ENCODE measurements around the gene MOAP1. TPM values are rescaled to one million over a fixed set of nuclear protein-coding genes. Genes with fewer than 3 reads are reported as not detected.

MOAP1 gene
- polyA plus RNA-seq, 1 donor from 2014 or later = 224 TPM

GRCh38 chr14:93146119-93146518 is 38.6 kb downstream of the MOAP1 start:
- no peaks in the 10 kb centered on the region for H3K36me3 ChIP-seq (ENCODE audit: insufficient read depth, low read length)
- TF ChIP-seq REST (IDR thresholded peaks at IDR 0.05; ENCODE audit: borderline replicate concordance) (no peak), POLR2AphosphoS5 (IDR thresholded peaks at IDR 0.05) (no peak), CTCF (IDR thresholded peaks at IDR 0.05; ENCODE audit: poor library complexity, severe bottlenecking) (no peak), SMC3 (conservative IDR thresholded peaks at IDR 0.05; ENCODE audit: poor library complexity) (no peak), EP300 (conservative IDR thresholded peaks at IDR 0.05; ENCODE audit: poor library complexity, severe bottlenecking) (no peak), EZH2 (IDR thresholded peaks at IDR 0.05; ENCODE audit: borderline replicate concordance, insufficient read depth, low read length, poor library complexity, severe bottlenecking) (no peak), RAD21 (conservative IDR thresholded peaks at IDR 0.05) (no peak), TAF1 (IDR thresholded peaks at IDR 0.05; ENCODE audit: low read depth) (no peak), MXI1 (conservative IDR thresholded peaks at IDR 0.05; ENCODE audit: poor library complexity, severe bottlenecking) (no peak)
- H2AFZ ChIP-seq (ENCODE audit: low read depth, low read length) = no peak overlapping the region
- no peaks in the 10 kb centered on the region for H3K27me3 ChIP-seq (ENCODE audit: insufficient read depth, low read depth, low read length)
- H3K79me2 ChIP-seq (replicated peaks; ENCODE audit: insufficient read depth, low read length) = no peaks in the 10 kb centered on the region
- no peaks in the 10 kb centered on the region for H3F3A ChIP-seq (ENCODE audit: insufficient read depth, low read length, poor library complexity, severe bottlenecking)
- no peak overlapping the region for H3K4me2 ChIP-seq (ENCODE audit: low read length)
- H4K20me1 ChIP-seq (ENCODE audit: insufficient read depth) = no peaks in the 10 kb centered on the region
- H3K9me3 ChIP-seq (ENCODE audit: low read length) = no peaks in the 10 kb centered on the region
- no peak overlapping the region for H3K4me3 ChIP-seq (ENCODE audit: low read length)
- H3K27ac ChIP-seq (ENCODE audit: low read length) = no peak overlapping the region
- no peak overlapping the region for H3K9ac ChIP-seq (ENCODE audit: low read length)
- H3K9me2 ChIP-seq (ENCODE audit: insufficient read depth, low read length) = no peaks in the 10 kb centered on the region

- H3F3A ChIP-seq (ENCODE audit: insufficient read depth, low read length, poor library complexity, severe bottlenecking) = no peaks in the 10 kb centered on the region
- no peaks in the 10 kb centered on the region for H3K36me3 ChIP-seq (ENCODE audit: insufficient read depth, low read length)
- H3K27me3 ChIP-seq (ENCODE audit: insufficient read depth, low read depth, low read length) = no peaks in the 10 kb centered on the region
- H4K20me1 ChIP-seq (ENCODE audit: insufficient read depth) = no peaks in the 10 kb centered on the region
- H3K9me3 ChIP-seq (ENCODE audit: low read length) = no peaks in the 10 kb centered on the region
- H3K9ac ChIP-seq (ENCODE audit: low read length) = no peak overlapping the region
- H3K27ac ChIP-seq (ENCODE audit: low read length) = no peak overlapping the region
- no peak overlapping the region for H3K4me3 ChIP-seq (ENCODE audit: low read length)
- H3K79me2 ChIP-seq (replicated peaks; ENCODE audit: insufficient read depth, low read length) = no peaks in the 10 kb centered on the region
- H3K9me2 ChIP-seq (ENCODE audit: insufficient read depth, low read length) = no peaks in the 10 kb centered on the region
- no peak overlapping the region for H3K4me2 ChIP-seq (ENCODE audit: low read length)
- TF ChIP-seq REST (IDR thresholded peaks at IDR 0.05; ENCODE audit: borderline replicate concordance) (no peak), SMC3 (conservative IDR thresholded peaks at IDR 0.05; ENCODE audit: poor library complexity) (no peak), RAD21 (conservative IDR thresholded peaks at IDR 0.05) (no peak), MXI1 (conservative IDR thresholded peaks at IDR 0.05; ENCODE audit: poor library complexity, severe bottlenecking) (no peak)
- no peak overlapping the region for H2AFZ ChIP-seq (ENCODE audit: low read depth, low read length)
Observed at GRCh38 chr14:93142854-93143652, 41.6 kb downstream of the MOAP1 start.
